ENCODE measurements around the gene PCDHA8. TPM values are rescaled to one million over a fixed set of nuclear protein-coding genes. Genes with fewer than 3 reads are reported as not detected.
"Not testable (repeated sequence)": the region's sequence is repeated elsewhere in the genome, so short reads cannot be mapped to it uniquely, and the experiment has no call there.

PCDHA8 gene
- total RNA-seq, 1 donor from 2014 or later: 0.97 TPM

GRCh38 chr5:140796718-140797095 is 44.3 kb upstream of the PCDHA8 start:
- peak; percentile 85 for DNase-seq (ENCODE audit: low spot score)
- no peak overlapping the region for H3K27ac Mint-ChIP-seq (ENCODE audit: unreplicated experiment)
- H3K4me3 Mint-ChIP-seq (ENCODE audit: unreplicated experiment): no peak overlapping the region
- H3K36me3 Mint-ChIP-seq (ENCODE audit: low read depth): peaks cover 7% of the 10 kb centered on the region
- H3K9me3 Mint-ChIP-seq (ENCODE audit: low read depth): peaks cover 46% of the 10 kb centered on the region
- no peaks in the 10 kb centered on the region for H3K27me3 Mint-ChIP-seq (ENCODE audit: low read depth)
- no peaks in the 10 kb centered on the region for H3K4me1 Mint-ChIP-seq (ENCODE audit: low read depth)
- no peak for TF ChIP-seq CTCF (IDR thresholded peaks at IDR 0.05)

GRCh38 chr5:140800816-140801493 is 40.0 kb upstream of the PCDHA8 start, which contains the start of gene PCDHA3:
TSS of gene PCDHA3 (plus strand) at chr5:140801057.
- Mint-ChIP-seq H3K4me3 (ENCODE audit: unreplicated experiment) (no peak within 1 kb of the TSS), H3K9me3 (ENCODE audit: low read depth) (peaks cover 34% of the 10 kb centered on the region), H3K27ac (ENCODE audit: unreplicated experiment) (no peak within 1 kb of the TSS), H3K4me1 (ENCODE audit: low read depth) (no peaks in the 10 kb centered on the region), H3K27me3 (ENCODE audit: low read depth) (peaks cover 1% of the 10 kb centered on the region), H3K36me3 (ENCODE audit: low read depth) (peaks cover 8% of the 10 kb centered on the region)
- TF ChIP-seq CTCF (IDR thresholded peaks at IDR 0.05): no peak
- DNase-seq (ENCODE audit: low spot score): no peak

GRCh38 chr5:140801494-140801841 is 39.5 kb upstream of the PCDHA8 start:
- H3K36me3 Mint-ChIP-seq (ENCODE audit: low read depth): peaks cover 8% of the 10 kb centered on the region
- no peaks in the 10 kb centered on the region for H3K4me1 Mint-ChIP-seq (ENCODE audit: low read depth)
- peaks cover 1% of the 10 kb centered on the region for H3K27me3 Mint-ChIP-seq (ENCODE audit: low read depth)
- TF ChIP-seq CTCF (IDR thresholded peaks at IDR 0.05): no peak
- H3K9me3 Mint-ChIP-seq (ENCODE audit: low read depth): peaks cover 33% of the 10 kb centered on the region
- DNase-seq (ENCODE audit: low spot score): no peak
- H3K4me3 Mint-ChIP-seq (ENCODE audit: unreplicated experiment): no peak overlapping the region
- H3K27ac Mint-ChIP-seq (ENCODE audit: unreplicated experiment): no peak overlapping the region

- peak; percentile 84 for DNase-seq (ENCODE audit: low spot score)
- H3K4me3 Mint-ChIP-seq (ENCODE audit: unreplicated experiment); H3K27ac Mint-ChIP-seq (ENCODE audit: unreplicated experiment); H3K36me3 Mint-ChIP-seq (ENCODE audit: low read depth); H3K27me3 Mint-ChIP-seq (ENCODE audit: low read depth); H3K4me1 Mint-ChIP-seq (ENCODE audit: low read depth): not testable (repeated sequence)
- peaks cover 32% of the 10 kb centered on the region for H3K9me3 Mint-ChIP-seq (ENCODE audit: low read depth)
Observed at GRCh38 chr5:140802381-140802780, 38.6 kb upstream of the PCDHA8 start.

GRCh38 chr5:140802781-140803271 is 38.2 kb upstream of the PCDHA8 start:
- TF ChIP-seq CTCF (IDR thresholded peaks at IDR 0.05): no peak
- H3K9me3 Mint-ChIP-seq (ENCODE audit: low read depth): peaks cover 30% of the 10 kb centered on the region
- H3K36me3 Mint-ChIP-seq (ENCODE audit: low read depth): peaks cover 6% of the 10 kb centered on the region
- H3K27me3 Mint-ChIP-seq (ENCODE audit: low read depth): peaks cover 1% of the 10 kb centered on the region
- peaks cover 4% of the 10 kb centered on the region for H3K4me1 Mint-ChIP-seq (ENCODE audit: low read depth)
- DNase-seq (ENCODE audit: low spot score): peak; percentile 91
- H3K4me3 Mint-ChIP-seq (ENCODE audit: unreplicated experiment): no peak overlapping the region
- H3K27ac Mint-ChIP-seq (ENCODE audit: unreplicated experiment): no peak overlapping the region
